HG03139 (cell line): Measurements from ENCODE around the gene DMXL1.
"Not testable (repeated sequence)": the region's sequence is repeated elsewhere in the genome, so short reads cannot be mapped to it uniquely, and the experiment has no call there.

ENCODE experiments used
- ATAC-seq: cut with Tn5 transposase; IDR thresholded peaks from one replicate; pipeline ENCODE4 v1.9.1; 2021; ENCODE audit not compliant: unreplicated experiment

Gene DMXL1

DNA sequence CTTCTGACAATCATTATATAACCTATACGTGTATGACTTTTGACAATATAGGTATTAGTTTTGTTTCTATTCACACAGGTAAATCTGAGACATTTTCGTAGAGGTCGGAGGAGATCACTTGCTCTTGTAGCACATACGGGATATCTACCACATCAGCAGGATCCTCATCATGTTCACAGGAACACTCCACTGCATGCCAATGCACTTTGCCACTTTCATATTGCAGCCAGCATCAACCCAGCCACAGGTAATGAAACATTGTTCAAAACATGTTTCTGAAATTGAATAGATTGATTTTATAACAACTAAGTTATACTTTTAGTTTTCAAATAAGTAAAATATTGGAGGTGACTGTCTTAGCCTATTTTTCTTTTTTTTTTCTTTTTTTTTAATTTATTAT lies 50.0 kb downstream of the DMXL1 start:
- ATAC-seq: no peak

DNA sequence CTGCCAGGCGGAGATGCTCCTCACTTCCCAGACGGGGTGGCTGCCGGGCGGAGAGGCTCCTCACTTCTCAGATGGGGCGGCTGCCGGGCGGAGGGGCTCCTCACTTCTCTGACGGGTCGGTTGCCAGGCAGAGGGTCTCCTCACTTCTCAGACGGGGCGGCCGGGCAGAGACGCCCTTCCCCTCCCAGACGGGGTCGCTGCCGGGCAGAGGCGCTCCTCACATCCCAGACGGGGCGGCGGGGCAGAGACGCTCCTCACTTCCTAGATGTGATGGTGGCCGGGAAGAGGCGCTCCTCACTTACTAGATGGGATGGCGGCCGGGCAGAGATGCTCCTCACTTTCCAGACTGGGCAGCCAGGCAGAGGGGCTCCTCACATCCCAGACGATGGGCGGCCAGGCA lies 51.6 kb downstream of the DMXL1 start:
- ATAC-seq: not testable (repeated sequence)

DNA sequence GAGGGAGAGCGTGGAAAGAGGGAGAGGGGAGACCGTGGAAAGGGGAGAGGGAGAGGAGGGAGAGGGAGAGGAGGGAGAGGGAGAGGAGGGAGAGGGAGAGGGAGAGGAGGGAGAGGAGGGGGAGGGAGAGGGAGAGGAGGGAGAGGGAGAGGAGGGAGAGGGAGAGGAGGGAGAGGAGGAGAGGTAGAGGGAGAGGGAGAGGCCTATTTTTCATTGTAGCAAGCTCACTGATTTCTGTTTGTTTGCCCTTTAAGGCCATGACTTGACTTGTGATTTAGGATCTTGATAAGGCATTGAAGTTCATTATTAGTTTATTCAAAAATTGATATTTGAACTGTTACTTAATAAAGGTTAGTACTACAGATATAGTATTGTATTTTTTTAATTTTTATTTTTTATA lies 52.4 kb downstream of the DMXL1 start:
- ATAC-seq: no peak

DNA sequence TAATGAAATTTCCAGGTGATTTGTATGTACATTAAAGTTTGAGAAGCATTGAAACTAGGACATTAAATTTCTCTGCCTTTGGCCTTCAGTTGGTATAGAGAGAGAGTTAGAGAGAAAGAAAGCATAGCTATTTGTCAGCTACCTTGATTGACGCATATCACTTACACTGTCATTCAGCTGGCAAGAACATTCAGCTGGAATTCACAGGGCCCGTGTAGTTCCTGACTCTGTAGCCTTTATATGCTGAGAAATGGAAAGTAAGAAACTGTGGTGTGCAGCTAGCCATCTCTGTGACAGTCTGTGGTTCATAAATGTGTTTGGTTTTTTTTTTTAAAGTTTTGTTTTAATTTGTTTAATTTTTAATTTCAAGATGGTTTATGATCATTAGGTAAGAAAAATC lies 58.9 kb downstream of the DMXL1 start:
- no peak for ATAC-seq

DNA sequence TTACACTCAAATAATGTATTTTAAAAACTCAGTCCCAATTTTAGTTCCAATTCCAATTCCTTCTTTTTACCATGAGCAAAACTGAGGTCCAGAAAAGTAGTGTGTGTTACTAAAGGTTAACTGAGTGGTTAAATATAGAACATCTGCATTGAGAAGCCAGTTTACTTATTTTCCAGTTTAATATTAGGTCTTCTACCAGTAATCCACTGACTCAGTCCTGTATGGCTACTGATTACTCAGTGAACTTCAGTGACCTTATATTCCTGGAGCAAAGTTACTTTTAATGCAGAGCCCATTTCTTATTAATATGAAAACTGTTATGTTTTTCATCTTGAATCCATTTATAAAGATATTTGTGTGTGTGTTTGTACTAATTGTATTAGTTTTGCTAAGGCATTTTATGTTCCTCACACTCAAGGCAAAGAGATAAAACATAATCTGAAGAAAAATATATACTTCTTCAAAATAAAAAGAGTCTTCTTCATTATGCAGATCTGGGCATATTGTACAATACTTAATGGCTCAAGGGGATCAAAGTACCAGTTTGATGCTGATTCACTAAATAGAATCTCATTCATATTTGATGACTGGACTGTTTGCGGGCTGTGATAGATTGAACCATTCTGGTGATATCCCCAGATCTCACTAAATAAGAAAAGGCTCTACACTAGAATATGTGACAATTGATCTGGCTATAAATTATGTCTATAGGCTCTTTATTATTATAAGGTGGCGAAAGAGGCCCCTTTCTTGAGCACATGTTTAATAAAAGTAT lies 60.8 kb downstream of the DMXL1 start:
- ATAC-seq: peak; percentile 51

DNA sequence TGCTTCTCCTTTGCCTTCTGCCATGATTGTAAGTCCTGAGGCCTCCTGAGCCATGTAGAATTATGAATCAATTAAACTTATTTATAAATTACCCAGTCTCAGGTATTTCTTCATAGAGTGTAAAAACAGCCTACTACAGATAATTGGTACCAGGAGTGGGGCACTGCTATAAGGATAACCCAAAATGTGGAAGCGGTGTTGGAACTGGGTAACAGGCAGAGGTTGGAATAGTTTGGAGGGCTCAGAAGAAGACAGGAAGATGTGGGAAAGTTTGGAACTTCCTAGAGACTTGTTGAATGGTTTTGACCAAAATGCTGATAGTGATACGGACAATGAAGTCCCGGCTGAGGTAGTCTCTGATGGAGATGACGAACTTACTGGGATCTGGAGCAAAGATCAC lies 64.9 kb downstream of the DMXL1 start:
- ATAC-seq: not testable (repeated sequence)

DNA sequence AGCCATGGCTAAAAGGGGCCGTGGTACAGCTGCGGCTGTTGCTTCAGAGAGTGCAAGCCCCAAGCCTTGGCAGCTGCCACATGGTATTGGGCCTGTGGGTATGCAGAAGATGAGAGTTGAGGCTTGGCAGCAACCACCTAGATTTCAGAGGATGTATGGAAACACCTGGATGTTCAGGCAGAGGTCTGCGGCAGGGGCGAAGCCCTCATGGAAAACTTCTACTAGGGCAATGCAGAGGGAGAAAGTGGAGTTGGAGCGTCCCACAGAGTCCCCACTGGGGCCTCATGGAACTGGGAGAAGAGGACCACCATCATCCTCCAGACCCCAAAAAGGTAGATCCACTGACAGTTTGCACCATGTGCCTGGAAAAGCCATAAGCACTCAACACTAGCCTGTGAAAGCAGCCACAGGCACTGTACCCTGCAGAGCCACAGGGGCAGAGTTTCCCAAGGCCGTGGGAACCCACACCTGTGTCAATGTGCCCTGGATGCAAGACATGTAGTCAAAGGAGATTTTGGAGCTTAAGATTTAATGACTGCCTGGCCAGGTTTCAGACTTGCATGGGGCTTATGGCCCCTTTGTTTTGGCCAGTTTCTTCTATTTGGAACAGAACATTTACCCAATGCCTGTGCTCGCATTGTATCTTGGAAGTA lies 65.9 kb downstream of the DMXL1 start:
- ATAC-seq: no peak

DNA sequence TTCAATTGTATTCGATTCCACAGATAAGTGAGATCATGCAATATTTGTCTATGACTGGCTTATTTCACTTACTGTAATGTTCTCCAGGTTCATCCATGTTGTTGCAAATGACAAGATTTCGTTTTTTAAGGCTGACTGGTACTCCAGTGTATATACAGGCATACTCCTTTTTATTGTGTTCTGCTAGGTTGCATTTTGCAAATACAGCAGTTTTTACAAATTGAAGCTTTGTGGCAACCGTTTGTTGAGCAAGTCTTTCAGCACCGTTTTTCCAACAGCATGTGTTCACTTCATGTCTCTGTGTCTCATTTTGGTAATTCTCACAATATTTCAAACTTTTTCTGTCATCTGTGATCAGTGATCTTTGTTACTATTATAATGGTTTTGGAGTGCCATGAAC lies 82.7 kb downstream of the DMXL1 start:
- ATAC-seq: no peak

DNA sequence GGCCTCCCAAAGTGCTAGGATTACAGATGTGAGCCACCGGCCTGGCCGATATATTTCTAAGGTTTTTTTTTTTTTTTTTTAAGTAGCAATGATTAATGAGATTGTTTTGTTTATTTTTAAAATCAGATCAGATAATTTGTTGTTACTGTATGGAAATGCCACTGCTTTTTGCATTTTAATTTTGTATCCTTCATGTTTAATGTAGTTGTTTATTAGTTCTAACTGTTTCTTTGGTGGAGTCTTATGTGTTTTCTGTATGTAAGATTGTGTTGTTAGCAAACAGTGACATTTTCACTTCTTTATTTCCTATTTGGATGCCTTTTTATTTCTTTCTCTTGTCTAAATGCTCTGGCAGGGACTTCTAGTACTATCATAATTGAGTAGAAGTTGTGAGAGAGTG lies 87.3 kb downstream of the DMXL1 start:
- ATAC-seq: no peak

DNA sequence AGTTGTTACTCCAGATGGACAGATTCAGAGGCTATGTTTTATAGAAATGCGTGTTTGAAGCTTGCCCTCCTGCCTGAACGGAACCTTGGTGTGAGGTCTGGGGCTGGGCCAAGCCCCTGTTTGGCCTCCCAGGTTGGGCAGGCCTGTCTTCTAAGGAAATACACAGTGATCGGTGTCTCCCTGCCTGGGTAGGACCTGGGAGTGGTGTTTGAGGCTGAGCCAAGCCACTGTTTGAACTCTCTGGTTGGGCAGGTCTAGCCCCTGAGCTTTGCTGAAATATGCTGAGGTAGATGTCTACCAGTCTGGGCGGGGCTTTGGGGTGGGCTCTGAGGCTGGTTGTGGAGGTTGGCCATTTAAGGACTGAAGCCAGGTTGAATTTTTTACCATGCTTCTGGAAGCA lies 90.5 kb downstream of the DMXL1 start:
- no peak for ATAC-seq

DNA sequence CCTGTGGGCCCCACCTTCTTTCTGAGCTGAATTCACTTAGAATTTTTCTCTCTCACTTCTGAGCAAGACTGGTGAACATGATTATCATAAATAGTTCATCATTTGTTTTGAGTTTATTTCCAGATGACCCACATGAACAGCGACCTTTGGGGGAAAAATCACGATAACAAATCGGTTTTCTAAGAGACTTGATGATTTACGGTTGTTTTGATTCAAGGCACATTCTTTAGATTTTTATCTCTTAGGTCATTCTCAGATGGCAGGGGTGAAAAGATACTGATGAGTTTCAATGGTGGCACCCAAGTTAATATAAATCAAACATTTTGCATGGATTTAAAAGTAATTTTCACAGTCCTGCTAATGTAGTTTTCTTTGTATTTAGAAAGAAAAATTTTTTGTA lies 95.1 kb downstream of the DMXL1 start:
- ATAC-seq: no peak

DNA sequence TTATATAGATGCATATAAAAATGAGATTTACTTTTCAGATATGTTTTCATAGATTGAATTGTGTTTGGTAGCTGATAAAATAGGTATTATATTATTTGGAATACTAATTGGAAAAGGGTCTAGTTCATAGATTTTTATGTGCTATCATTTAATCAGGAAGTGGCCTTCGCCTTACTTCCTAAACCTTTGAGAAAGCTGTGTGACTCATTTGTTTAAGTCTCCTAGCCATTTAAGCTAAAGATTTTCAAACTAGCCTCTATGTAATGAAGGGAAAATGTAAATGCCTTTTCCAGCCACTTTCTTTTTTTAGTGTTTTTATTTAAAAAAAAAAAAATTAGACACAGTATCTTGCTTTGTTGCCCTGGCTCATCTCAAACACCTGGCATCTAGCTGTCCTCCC lies 97.5 kb downstream of the DMXL1 start:
- ATAC-seq: no peak

DNA sequence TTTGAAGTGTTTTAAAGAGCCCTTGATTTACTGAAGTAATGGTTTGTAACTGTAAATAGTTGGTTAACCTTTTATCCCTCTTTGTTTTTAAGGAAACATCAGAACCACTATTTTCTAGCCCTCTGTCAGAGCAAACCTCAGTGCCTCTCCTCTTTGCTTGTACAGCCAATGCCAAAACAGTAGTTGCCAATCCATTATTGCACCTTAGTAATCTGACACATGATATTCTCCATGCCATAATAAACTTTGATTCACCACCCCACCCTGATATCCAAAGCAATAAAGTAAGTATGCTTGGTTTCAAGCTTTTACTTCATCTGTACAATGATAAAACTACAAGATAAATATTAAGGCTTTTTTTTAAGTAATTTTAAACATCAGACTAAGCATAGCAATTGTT lies 100.8 kb downstream of the DMXL1 start:
- no peak for ATAC-seq

DNA sequence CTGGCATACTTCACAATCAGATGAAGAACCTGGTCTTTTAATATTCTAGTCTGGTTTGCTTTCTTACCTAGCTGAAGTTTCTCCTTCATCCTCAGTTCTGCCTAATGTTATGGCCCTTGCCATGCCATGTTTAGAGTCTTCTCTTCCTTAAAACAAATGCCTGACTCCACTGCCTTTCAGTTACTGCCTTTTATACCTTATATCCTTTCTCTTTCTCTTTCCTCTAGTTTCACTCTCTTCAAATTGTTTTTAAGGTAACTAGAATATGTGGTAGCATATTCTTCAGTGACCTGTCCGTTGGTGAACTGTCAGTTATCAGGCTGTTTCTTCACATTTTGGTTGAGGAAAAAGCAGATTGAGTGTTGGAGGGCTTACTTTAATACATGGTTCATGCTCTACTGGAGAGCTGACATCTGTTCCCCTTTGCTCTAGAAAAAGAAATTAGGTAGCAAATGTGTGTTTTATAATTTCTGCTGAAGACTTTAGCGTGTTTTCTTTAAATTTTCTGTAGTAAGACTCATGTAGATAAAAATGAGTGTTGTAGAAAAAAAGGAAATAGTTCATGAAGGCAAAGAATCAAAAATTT lies 103.8 kb downstream of the DMXL1 start:
- no peak for ATAC-seq

DNA sequence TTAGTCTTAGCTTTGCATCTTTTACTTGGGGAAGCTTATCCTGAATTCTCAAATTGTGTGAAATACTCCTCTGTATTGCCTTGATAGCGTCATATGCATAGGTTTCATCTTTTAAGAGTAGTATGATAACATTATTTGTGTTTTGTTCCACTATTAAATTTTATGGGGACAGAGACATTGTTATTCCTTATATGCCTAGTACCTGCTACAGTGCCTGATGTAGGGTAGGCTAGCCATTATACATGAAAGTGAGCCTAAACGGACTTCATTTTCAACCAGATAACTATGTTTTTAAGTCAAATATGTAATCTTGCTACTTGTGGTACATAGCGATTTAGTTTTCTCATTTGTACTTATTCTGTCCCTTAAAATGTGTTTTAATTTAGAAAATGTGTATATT lies 105.9 kb downstream of the DMXL1 start:
- ATAC-seq: no peak

DNA sequence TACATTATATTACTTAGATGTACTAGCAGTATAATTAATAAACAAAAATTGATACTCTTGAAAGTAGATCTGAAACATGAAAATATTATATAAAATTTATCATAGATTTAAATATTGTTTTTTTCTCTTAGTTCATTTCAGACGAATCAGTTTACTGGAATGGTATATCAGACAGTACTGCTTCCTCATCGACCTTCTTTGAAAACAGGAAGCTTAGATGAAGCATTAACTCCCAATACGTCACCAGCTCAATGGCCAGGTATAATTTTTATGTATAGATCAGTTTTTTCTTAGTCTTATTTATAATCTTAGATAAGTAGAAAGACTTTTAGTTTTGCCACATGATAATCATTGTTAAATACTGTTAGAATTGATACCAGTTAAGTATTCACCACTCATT lies 106.3 kb downstream of the DMXL1 start:
- ATAC-seq: no peak

DNA sequence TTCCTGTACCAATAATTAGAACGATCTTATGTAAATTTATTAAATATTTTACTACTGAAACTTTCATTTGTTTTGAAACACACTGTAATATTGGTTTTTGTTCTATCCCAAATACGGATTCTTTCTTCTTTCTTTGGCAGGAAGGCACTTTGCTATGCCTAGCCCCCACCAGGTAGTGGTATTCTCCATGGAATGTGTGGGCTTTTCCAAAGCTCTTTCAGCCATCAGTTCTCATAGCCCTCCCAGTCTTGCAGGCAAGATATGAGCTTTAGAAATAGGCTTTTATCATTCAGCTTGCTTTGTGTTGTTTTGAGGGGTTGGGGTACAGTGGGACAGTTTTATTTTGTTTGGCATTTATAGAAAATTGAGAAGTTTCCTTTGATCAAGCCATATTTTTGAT lies 107.5 kb downstream of the DMXL1 start:
- no peak for ATAC-seq

DNA sequence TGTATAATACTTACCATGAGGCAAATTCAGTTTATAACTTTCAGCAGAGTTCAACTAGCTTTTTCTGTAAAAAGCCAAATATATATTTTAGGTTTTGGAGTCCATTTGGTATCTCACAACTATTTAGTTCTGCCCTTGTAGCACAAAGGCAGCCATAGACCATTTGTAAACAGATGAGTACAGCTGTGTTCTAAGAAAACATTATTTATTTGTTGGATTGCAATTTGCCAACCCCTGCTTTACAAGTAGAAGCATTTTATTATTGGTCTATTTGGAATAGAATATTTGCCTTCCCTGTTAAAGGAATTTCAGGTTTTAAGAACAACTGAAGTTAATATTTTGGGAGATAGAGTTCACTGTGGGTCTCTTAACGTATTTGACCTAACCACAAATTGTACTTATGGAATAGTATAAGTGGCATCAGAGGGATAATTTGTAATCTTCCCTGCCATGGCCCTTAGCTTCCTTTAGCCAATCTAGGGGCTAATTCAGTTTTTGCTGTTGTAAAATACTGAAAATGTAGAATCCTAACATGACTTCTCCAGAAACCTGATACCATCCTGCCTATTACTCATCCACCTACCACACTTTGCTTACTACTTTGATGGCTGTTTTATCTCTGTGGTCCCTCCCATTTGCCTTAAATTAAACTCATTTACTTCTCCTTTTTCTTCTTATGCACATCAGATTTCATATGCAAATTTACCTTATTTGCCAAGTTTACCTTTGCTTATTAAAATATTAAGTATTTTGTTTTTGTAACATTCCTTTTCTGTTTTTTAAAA lies 109.2 kb downstream of the DMXL1 start:
- no peak for ATAC-seq

DNA sequence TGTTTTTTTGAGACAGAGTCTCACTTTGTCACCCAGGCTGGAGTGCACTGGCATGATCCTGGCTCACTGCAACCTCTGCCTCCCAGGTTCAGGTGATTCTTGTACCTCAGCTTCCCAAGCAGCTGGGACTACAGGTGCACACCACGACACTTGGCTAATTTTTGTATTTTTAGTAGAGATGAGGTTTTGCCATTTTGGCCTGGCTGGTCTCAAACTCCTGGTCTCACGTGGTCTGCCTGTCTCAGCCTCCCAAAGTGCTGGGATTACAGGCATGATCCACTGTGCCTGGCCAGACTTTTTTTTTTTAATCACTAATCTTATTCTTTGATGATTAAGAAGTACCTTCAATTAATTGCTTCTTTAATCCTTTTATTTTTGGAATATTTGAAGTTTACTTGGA lies 114.6 kb downstream of the DMXL1 start:
- ATAC-seq: not testable (repeated sequence)

DNA sequence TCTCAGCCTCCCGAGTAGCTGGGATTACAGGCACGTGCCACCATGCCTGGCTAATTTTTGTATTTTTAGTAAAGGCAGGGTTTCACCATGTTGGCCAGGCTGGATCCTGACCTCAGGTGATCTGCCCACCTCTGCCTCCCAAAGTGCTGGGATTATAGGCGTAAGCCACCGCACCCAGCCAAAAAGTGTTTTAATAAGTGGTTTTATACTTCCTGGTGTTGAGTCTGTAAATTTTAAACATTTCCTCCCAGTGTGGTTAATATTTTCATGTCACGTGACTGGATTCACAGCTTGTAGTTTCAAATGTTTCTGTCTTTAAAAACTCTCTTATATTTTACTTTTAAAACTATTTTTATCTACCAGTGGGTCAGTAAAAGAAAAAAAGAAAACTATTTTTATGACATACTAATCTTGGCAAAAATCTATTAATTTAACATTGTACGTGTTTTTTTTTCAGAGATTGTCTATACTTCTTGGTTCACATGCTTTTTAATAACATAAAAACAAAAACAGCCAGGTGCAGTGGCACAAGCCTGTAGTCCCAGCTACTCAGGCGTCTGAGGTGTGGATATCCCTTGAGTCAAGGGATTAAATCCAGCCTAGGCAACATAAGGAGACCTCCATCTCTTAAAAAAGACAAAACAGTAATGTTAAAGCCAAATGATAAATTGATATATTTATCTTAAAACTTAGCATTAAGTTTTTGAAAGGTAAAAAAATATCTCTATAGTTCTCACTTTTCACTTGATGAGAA lies 117.1 kb downstream of the DMXL1 start:
- no peak for ATAC-seq
